IMR-90 (cell line): Measurements from ENCODE around the gene DGKG. TPM values are rescaled to one million over a fixed set of nuclear protein-coding genes. Genes with fewer than 3 reads are reported as not detected.

Source experiments
- ATAC-seq: fragments of 200-7000 bp; cut with Tn5 transposase; 2 replicates; pipeline ENCODE4 v1.9.1; 2020; ENCODE audit warnings: low read depth, mild to moderate bottlenecking, moderate library complexity
- BruUV-seq: library from RNA; stranded (reverse); fragments of 400-500 nt; replicated peaks from 2 replicates; lab custom pipeline; 2021; lab: Mats Ljungman, UMichigan
- CTCF ChIA-PET: fragments of 300-600 bp; formaldehyde crosslinking; extraction: SDS; loops from one replicate; lab custom pipeline; 2021; ENCODE audit warnings: antibody characterized with exemption; lab: Yijun Ruan, JAX
- POLR2A ChIA-PET: fragments of 300-600 bp; sonication (Branson Sonifier 250); formaldehyde crosslinking; loops from one replicate; lab custom pipeline; 2022; ENCODE audit warnings: antibody characterized with exemption; ENCODE audit not compliant: unreplicated experiment; lab: Charles Lee
- DNase-seq: peaks from one replicate; pipeline ENCODE4 v3.0.0; 2013
- H2AFZ ChIP-seq: replicated peaks from 2 replicates; pipeline ENCODE3; 2013; ENCODE audit warnings: low read length, mild to moderate bottlenecking; ENCODE audit not compliant: poor library complexity
- H2AK5ac ChIP-seq: 2 replicates; pipeline ENCODE4 v1.6.1; 2013; ENCODE audit warnings: low read depth, low read length, inconsistent platforms
- H2AK9ac ChIP-seq: replicated peaks from 2 replicates; pipeline ENCODE3; 2013; ENCODE audit warnings: mild to moderate bottlenecking, low read depth, low read length, moderate library complexity; ENCODE audit not compliant: poor library complexity
- H2BK120ac ChIP-seq: 2 replicates; pipeline ENCODE4 v1.6.1; 2013; ENCODE audit warnings: low read depth, low read length, inconsistent platforms
- H2BK15ac ChIP-seq: 3 replicates; pipeline ENCODE4 v1.6.1; 2013; ENCODE audit warnings: low read depth, low read length, inconsistent platforms
- H2BK20ac ChIP-seq: 2 replicates; pipeline ENCODE4 v1.6.1; 2013; ENCODE audit warnings: low read depth, mild to moderate bottlenecking, inconsistent platforms, low read length, moderate library complexity
- H2BK5ac ChIP-seq: 2 replicates; pipeline ENCODE4 v1.6.1; 2013; ENCODE audit warnings: mild to moderate bottlenecking, low read depth, low read length, inconsistent platforms; ENCODE audit not compliant: poor library complexity, severe bottlenecking
- H3K14ac ChIP-seq: replicated peaks from 2 replicates; pipeline ENCODE4 v1.6.1; 2013; ENCODE audit warnings: low read depth, low read length, inconsistent platforms
- H3K18ac ChIP-seq: 2 replicates; pipeline ENCODE4 v1.6.1; 2013; ENCODE audit warnings: low read depth, low read length, control low read depth
- H3K23ac ChIP-seq: 2 replicates; pipeline ENCODE4 v1.6.1; 2013; ENCODE audit warnings: low read depth, low read length, inconsistent platforms
- H3K27ac ChIP-seq: 2 replicates; pipeline ENCODE4 v1.5.1; 2013; ENCODE audit warnings: mild to moderate bottlenecking, control low read depth, low read length; ENCODE audit not compliant: insufficient read depth
- H3K27me3 ChIP-seq: 2 replicates; pipeline ENCODE4 v1.6.1; 2013; ENCODE audit warnings: low read length; ENCODE audit not compliant: control insufficient read depth, insufficient read depth
- H3K36me3 ChIP-seq: 2 replicates; pipeline ENCODE4 v1.6.1; 2013; ENCODE audit warnings: low read length, mixed read lengths; ENCODE audit not compliant: control insufficient read depth, insufficient read depth
- H3K4ac ChIP-seq: 2 replicates; pipeline ENCODE4 v1.6.1; 2013; ENCODE audit warnings: low read depth, low read length, inconsistent platforms
- H3K4me1 ChIP-seq: 2 replicates; pipeline ENCODE4 v1.6.1; 2013; ENCODE audit warnings: low read length, mixed read lengths; ENCODE audit not compliant: control insufficient read depth, insufficient read depth
- H3K4me2 ChIP-seq: 2 replicates; pipeline ENCODE4 v1.6.1; 2013; ENCODE audit warnings: low read depth, mild to moderate bottlenecking, control low read depth, low read length, moderate library complexity
- H3K4me3 ChIP-seq: 2 replicates; pipeline ENCODE4 v1.5.1; 2013; ENCODE audit warnings: low read depth, mild to moderate bottlenecking, control low read depth, low read length, moderate library complexity; ENCODE audit not compliant: insufficient read depth
- H3K56ac ChIP-seq: 2 replicates; pipeline ENCODE4 v1.6.1; 2013; ENCODE audit warnings: low read length, inconsistent platforms; ENCODE audit not compliant: insufficient read depth; ENCODE audit errors: extremely low read depth
- H3K79me1 ChIP-seq, 2 experiments: 2 replicates each; pipeline ENCODE4 v1.6.1; 2013; ENCODE audit warnings: low read length in 2 of 2, inconsistent platforms in 1 of 2, low read depth in 1 of 2
- H3K9ac ChIP-seq: 2 replicates; pipeline ENCODE4 v1.6.1; 2013; ENCODE audit warnings: low read depth, low read length, control low read depth
- H3K9me1 ChIP-seq: 2 replicates; pipeline ENCODE4 v1.6.1; 2013; ENCODE audit warnings: low read length, inconsistent platforms; ENCODE audit not compliant: insufficient read depth
- H3K9me3 ChIP-seq: 2 replicates; pipeline ENCODE4 v1.6.1; 2013; ENCODE audit warnings: low read length; ENCODE audit not compliant: control insufficient read depth, insufficient read depth
- H4K20me1 ChIP-seq: 2 replicates; pipeline ENCODE4 v1.6.1; 2013; ENCODE audit warnings: low read length, inconsistent platforms; ENCODE audit not compliant: insufficient read depth
- H4K5ac ChIP-seq: 2 replicates; pipeline ENCODE4 v1.6.1; 2013; ENCODE audit warnings: mild to moderate bottlenecking, low read depth, low read length, control low read depth
- H4K8ac ChIP-seq, 2 experiments: 2 replicates each; pipeline ENCODE4 v1.6.1; 2013; ENCODE audit warnings: low read depth in 2 of 2, low read length in 2 of 2, control low read depth in 1 of 2, inconsistent platforms in 1 of 2
- H4K91ac ChIP-seq: 2 replicates; pipeline ENCODE4 v1.6.1; 2013; ENCODE audit warnings: low read depth, low read length, inconsistent platforms; ENCODE audit not compliant: insufficient read depth
- BHLHE40 ChIP-seq: fragments of 150-350 bp; IDR thresholded peaks from 2 replicates; pipeline ENCODE4 v1.6.1; 2016; ENCODE audit warnings: mild to moderate bottlenecking, low read depth, low read length
- CEBPB ChIP-seq: IDR thresholded peaks from 2 replicates; pipeline ENCODE4 v1.6.1; 2012; ENCODE audit warnings: low read depth, low read length, improper control_type of control experiment
- MAFK ChIP-seq: IDR thresholded peaks from 2 replicates; pipeline ENCODE4 v1.6.1; 2012; ENCODE audit warnings: low read depth, low read length, improper control_type of control experiment
- NFE2L2 ChIP-seq: fragments of 150-350 bp; IDR thresholded peaks from 2 replicates; pipeline ENCODE4 v1.6.1; 2016; ENCODE audit warnings: low read depth, mild to moderate bottlenecking, low read length
- RAD21 ChIP-seq: IDR thresholded peaks from 2 replicates; pipeline ENCODE4 v1.6.1; 2012; ENCODE audit warnings: low read length, improper control_type of control experiment
- RCOR1 ChIP-seq: IDR thresholded peaks from 2 replicates; pipeline ENCODE4 v1.6.1; 2012; ENCODE audit warnings: mild to moderate bottlenecking, low read length, improper control_type of control experiment; ENCODE audit not compliant: insufficient replicate concordance
- RFX5 ChIP-seq: IDR thresholded peaks from 2 replicates; pipeline ENCODE4 v1.8.0; 2012; ENCODE audit warnings: low read depth, mild to moderate bottlenecking, low read length, moderate library complexity
- SMC3 ChIP-seq: fragments of 150-350 bp; IDR thresholded peaks from 2 replicates; pipeline ENCODE4 v1.6.1; 2016; ENCODE audit warnings: low read depth, mild to moderate bottlenecking, antibody characterized with exemption, low read length, moderate library complexity
- WGBS, 2 experiments: methylation state at CpG; one replicate each; pipeline versions ENCODE4 v1.1.5 to v1.1.7; 2013; ENCODE audit warnings: missing lambda C conversion rate in 2 of 2; ENCODE audit not compliant: insufficient read length in 1 of 2; ENCODE audit errors: extremely low coverage in 2 of 2; 5-methylcytosine and 5-hydroxymethylcytosine counted together
- dilution Hi-C: fragments of 300-500 bp; cut with HindIII; formaldehyde crosslinking; loops from one replicate; pipeline ENCODE4 v1.14.3; 2018; ENCODE audit warnings: low sequenced_read_pairs; ENCODE audit not compliant: unreplicated experiment
- in situ Hi-C: fragments of 300-500 bp; cut with MboI; formaldehyde crosslinking; loops from 3 replicates; pipeline ENCODE4 v1.14.3; 2019; ENCODE audit warnings: low sequenced_read_pairs, inconsistent platforms, mixed read lengths
- intact Hi-C: fragments of 100-400 bp; cut with micrococcal nuclease; formaldehyde crosslinking; loops from 2 replicates; pipeline ENCODE4 v1.10.0; 2022
- polyA plus RNA-seq, 3 experiments: library from polyadenylated mRNA; depleted of rRNA; stranded (reverse); fragments of >200 nt; gene quantifications; 2 replicates each; pipeline ENCODE4 v1.2.3, GENCODE V29; 2012; ENCODE audit warnings: low replicate concordance in 1 of 3
- total RNA-seq: library from RNA; depleted of rRNA; stranded (reverse); fragments of >200 nt; gene quantifications from 2 replicates; pipeline ENCODE4 v1.2.3, GENCODE V29; 2012
- TF ChIP-seq, protein P1 (sequence below): conservative IDR thresholded peaks from 2 replicates; pipeline ENCODE4 v1.5.1; 2012; ENCODE audit warnings: mild to moderate bottlenecking, low read depth, low read length, improper control_type of control experiment
- TF ChIP-seq, protein P2 (sequence below): fragments of 150-350 bp; IDR thresholded peaks from 2 replicates; pipeline ENCODE4 v1.6.1; 2016; ENCODE audit warnings: low read depth, mild to moderate bottlenecking, low read length, moderate library complexity, borderline replicate concordance

Gene DGKG
- total and polyA plus RNA-seq, 2 of the 4 experiments (the other 2 are of a cell fraction): 1.2 to 4.1 TPM

DNA sequence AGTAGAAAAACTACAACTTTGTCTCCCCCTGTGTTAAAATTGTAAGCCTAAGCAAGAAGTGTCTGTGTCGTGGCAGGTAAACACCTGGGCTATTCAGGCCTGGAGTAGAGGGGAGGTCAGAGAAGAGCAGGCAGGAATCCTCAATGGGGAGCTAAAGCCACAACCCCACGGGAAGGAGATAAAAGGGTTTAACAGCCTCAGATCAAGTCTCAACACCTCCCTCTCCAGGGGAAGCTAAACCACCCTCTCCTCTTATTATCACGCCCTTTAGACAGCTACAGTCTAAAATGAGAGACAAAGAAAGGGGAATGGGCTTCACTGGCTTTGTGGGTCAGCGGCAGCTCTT, 264.7 kb downstream of the DGKG start:
- Histone ChIP-seq H3K9me3 (no peaks in the 10 kb centered on the region), H3K27me3 (no peaks in the 10 kb centered on the region), H4K91ac (no peak overlapping the region), H3K56ac (no peak overlapping the region), H2BK120ac (no peak overlapping the region), H3K9ac (no peak overlapping the region), H3K4me1 (peaks cover 16% of the 10 kb centered on the region), H3K36me3 (peaks cover 4% of the 10 kb centered on the region), H2BK15ac (no peak overlapping the region), H4K5ac (no peak overlapping the region), H3K27ac (no peak overlapping the region), H3K9me1 (peaks cover 4% of the 10 kb centered on the region; the same call in 1 of the 2 replicates), H2BK20ac (no peak overlapping the region), H4K8ac (no peak overlapping the region), H3K4me3 (no peak overlapping the region), H3K23ac (no peak overlapping the region), H2BK5ac (no peak overlapping the region), H2AK5ac (no peak overlapping the region), H3K79me1 (peaks cover 19 to 38% of the 10 kb centered on the region in 2 experiments; a peak in 3 of 4 replicates), H3K18ac (no peak overlapping the region), H4K20me1 (peaks cover 4% of the 10 kb centered on the region; the same call in 1 of the 2 replicates), H2AFZ (no peak overlapping the region), H3K14ac (no peak overlapping the region), H3K4ac (no peak overlapping the region), H3K4me2 (peak overlapping the region; percentile 76; the same call in 1 of the 2 replicates), H2AK9ac (no peak overlapping the region)
- no peak for DNase-seq
- CTCF ChIA-PET: no interaction called here
- POLR2A ChIA-PET: no interaction called here
- ATAC-seq: no peak
- TF ChIP-seq, protein P1, sequence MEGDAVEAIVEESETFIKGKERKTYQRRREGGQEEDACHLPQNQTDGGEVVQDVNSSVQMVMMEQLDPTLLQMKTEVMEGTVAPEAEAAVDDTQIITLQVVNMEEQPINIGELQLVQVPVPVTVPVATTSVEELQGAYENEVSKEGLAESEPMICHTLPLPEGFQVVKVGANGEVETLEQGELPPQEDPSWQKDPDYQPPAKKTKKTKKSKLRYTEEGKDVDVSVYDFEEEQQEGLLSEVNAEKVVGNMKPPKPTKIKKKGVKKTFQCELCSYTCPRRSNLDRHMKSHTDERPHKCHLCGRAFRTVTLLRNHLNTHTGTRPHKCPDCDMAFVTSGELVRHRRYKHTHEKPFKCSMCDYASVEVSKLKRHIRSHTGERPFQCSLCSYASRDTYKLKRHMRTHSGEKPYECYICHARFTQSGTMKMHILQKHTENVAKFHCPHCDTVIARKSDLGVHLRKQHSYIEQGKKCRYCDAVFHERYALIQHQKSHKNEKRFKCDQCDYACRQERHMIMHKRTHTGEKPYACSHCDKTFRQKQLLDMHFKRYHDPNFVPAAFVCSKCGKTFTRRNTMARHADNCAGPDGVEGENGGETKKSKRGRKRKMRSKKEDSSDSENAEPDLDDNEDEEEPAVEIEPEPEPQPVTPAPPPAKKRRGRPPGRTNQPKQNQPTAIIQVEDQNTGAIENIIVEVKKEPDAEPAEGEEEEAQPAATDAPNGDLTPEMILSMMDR: no peak
- TF ChIP-seq NFE2L2 (no peak), CEBPB (no peak), SMC3 (no peak), RCOR1 (no peak), RAD21 (no peak), MAFK (no peak), BHLHE40 (no peak), RFX5 (no peak)
- TF ChIP-seq, protein P2, sequence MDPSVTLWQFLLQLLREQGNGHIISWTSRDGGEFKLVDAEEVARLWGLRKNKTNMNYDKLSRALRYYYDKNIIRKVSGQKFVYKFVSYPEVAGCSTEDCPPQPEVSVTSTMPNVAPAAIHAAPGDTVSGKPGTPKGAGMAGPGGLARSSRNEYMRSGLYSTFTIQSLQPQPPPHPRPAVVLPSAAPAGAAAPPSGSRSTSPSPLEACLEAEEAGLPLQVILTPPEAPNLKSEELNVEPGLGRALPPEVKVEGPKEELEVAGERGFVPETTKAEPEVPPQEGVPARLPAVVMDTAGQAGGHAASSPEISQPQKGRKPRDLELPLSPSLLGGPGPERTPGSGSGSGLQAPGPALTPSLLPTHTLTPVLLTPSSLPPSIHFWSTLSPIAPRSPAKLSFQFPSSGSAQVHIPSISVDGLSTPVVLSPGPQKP: no peak
- no CpG with 5 or more reads among the region's 4 CpGs for WGBS, 2 experiments
- no TSS peak for BruUV-seq
- in situ Hi-C loops (no loop called here), intact Hi-C loops (no loop called here), dilution Hi-C loops (no loop called here)
